Fibroblast of lung (primary cell): ENCODE results near the gene PXN. TPM values are rescaled to one million over a fixed set of nuclear protein-coding genes. Genes with fewer than 3 reads are reported as not detected.

Experiments used
- DNase-seq, 2 donors: peaks; one replicate each; pipeline versions ENCODE4 v3.0.0 to v3.0.0-alpha.2; 2010; ENCODE audit warnings: low read depth in 2 of 2
- H2AFZ ChIP-seq: 2 replicates; pipeline ENCODE4 v1.5.1; 2012; ENCODE audit warnings: low read length, control low read depth, inconsistent platforms
- H3K27ac ChIP-seq: 2 replicates; pipeline ENCODE4 v1.5.1; 2011; ENCODE audit warnings: low read length, control low read depth; ENCODE audit not compliant: insufficient read depth
- H3K27me3 ChIP-seq: 2 replicates; pipeline ENCODE4 v1.5.1; 2011; ENCODE audit warnings: mild to moderate bottlenecking, low read length; ENCODE audit not compliant: control insufficient read depth, insufficient read depth
- H3K36me3 ChIP-seq: 2 replicates; pipeline ENCODE4 v1.5.1; 2011; ENCODE audit warnings: low read length; ENCODE audit not compliant: control insufficient read depth, insufficient read depth
- H3K4me1 ChIP-seq: 2 replicates; pipeline ENCODE4 v1.5.1; 2011; ENCODE audit warnings: low read length; ENCODE audit not compliant: control insufficient read depth, insufficient read depth; ENCODE audit errors: extremely low read depth
- H3K4me2 ChIP-seq: 2 replicates; pipeline ENCODE4 v1.5.1; 2011; ENCODE audit warnings: low read length, control low read depth; ENCODE audit not compliant: insufficient read depth; ENCODE audit errors: extremely low read depth
- H3K4me3 ChIP-seq, 4 experiments: fragments of 200-600 bp in 1 of 4; sonication (generic) in 1 of 4; replicated peaks in 1 of 4; 2 replicates each; pipeline ENCODE4 v1.5.1; 2011 to 2016; ENCODE audit warnings: low read length in 4 of 4, low read depth in 3 of 4, mild to moderate bottlenecking in 3 of 4, control low read depth in 2 of 4, inconsistent platforms in 1 of 4, mixed read lengths in 1 of 4; ENCODE audit not compliant: insufficient read depth in 1 of 4; ENCODE audit errors: control extremely low read depth in 1 of 4
- H3K79me2 ChIP-seq: 2 replicates; pipeline ENCODE4 v1.5.1; 2012; ENCODE audit warnings: mild to moderate bottlenecking, low read length, inconsistent platforms; ENCODE audit not compliant: control insufficient read depth, insufficient read depth
- H3K9ac ChIP-seq: 2 replicates; pipeline ENCODE4 v1.5.1; 2011; ENCODE audit warnings: mild to moderate bottlenecking, low read length, control low read depth; ENCODE audit not compliant: insufficient read depth
- H3K9me3 ChIP-seq: 2 replicates; pipeline ENCODE4 v1.5.1; 2012; ENCODE audit warnings: low read depth, low read length; ENCODE audit not compliant: control insufficient read depth, insufficient read depth
- H4K20me1 ChIP-seq: 2 replicates; pipeline ENCODE4 v1.5.1; 2011; ENCODE audit warnings: low read length; ENCODE audit not compliant: control insufficient read depth, insufficient read depth; ENCODE audit errors: extremely low read depth
- EZH2 ChIP-seq: IDR thresholded peaks from 2 replicates; pipeline ENCODE4 v1.5.1; 2012; ENCODE audit warnings: low read length, control low read depth, mild to moderate bottlenecking; ENCODE audit errors: missing control alignments
- polyA plus RNA-seq, 2 donors: library from polyadenylated mRNA; depleted of rRNA in 1 of 2; stranded (reverse) in 1 of 2; unstranded in 1 of 2; fragments of >200 nt; gene quantifications; 2 replicates each; pipeline ENCODE4 v1.2.1, GENCODE V29; 2011 to 2012; ENCODE audit warnings: missing spikeins in 1 of 2
- total RNA-seq: library from RNA; depleted of rRNA; stranded (reverse); fragments of >200 nt; gene quantifications from 2 replicates; pipeline ENCODE4 v1.2.1, GENCODE V29; 2014
- TF ChIP-seq, protein P1 (sequence below), 2 donors: IDR thresholded peaks in 1 of 2; conservative IDR thresholded peaks in 1 of 2; 1 replicate in 1 of 2; 2 replicates in 1 of 2; pipeline ENCODE4 v1.5.1; 2011 to 2012; ENCODE audit warnings: low read length in 2 of 2, control low read depth in 1 of 2, inconsistent platforms in 1 of 2, low read depth in 1 of 2, mild to moderate bottlenecking in 1 of 2

The PXN gene
- total and polyA plus RNA-seq, 2 donors (not counting 1 experiment from before 2014, with no cell fraction given) = 21.5 to 31.4 TPM

DNA sequence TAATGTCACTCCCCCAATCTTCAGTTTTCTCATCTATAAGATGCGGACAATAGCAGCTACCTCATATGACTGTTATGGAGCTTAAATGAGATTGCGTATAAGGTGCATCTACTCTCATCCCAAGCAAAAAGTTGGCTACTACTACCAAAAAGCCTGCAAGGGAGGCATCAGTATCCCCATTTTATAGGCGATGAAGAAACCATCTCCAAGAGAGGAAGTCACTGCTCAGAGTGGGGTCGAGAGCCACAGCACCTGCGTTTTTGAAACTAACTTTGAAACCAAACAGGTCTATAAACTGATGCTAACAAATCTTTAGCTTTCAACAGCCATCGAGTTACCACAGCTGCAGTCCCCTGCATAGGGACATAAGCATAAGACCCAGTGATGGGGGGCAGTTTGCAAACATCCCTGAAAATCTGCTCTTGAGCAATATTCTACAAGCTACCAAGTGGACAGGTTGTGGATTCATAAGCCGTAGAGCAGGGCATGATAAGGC is 74.5 kb downstream of the PXN start:
- Histone ChIP-seq H3K9me3 (no peaks in the 10 kb centered on the region), H3K27me3 (no peaks in the 10 kb centered on the region), H3K4me1 (peaks cover 7% of the 10 kb centered on the region), H3K4me3 (no peak overlapping the region), H4K20me1 (no peaks in the 10 kb centered on the region), H3K27ac (no peak overlapping the region), H3K36me3 (peaks cover 3% of the 10 kb centered on the region), H3K4me2 (no peak overlapping the region), H3K9ac (no peak overlapping the region), H2AFZ (no peak overlapping the region), H3K79me2 (peaks cover 51% of the 10 kb centered on the region)
- TF ChIP-seq EZH2 = no peak
- TF ChIP-seq, protein P1, sequence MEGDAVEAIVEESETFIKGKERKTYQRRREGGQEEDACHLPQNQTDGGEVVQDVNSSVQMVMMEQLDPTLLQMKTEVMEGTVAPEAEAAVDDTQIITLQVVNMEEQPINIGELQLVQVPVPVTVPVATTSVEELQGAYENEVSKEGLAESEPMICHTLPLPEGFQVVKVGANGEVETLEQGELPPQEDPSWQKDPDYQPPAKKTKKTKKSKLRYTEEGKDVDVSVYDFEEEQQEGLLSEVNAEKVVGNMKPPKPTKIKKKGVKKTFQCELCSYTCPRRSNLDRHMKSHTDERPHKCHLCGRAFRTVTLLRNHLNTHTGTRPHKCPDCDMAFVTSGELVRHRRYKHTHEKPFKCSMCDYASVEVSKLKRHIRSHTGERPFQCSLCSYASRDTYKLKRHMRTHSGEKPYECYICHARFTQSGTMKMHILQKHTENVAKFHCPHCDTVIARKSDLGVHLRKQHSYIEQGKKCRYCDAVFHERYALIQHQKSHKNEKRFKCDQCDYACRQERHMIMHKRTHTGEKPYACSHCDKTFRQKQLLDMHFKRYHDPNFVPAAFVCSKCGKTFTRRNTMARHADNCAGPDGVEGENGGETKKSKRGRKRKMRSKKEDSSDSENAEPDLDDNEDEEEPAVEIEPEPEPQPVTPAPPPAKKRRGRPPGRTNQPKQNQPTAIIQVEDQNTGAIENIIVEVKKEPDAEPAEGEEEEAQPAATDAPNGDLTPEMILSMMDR (conservative IDR thresholded peaks at IDR 0.05 in 1 of 2, IDR thresholded peaks at IDR 0.05 in 1 of 2; ENCODE audit: low read depth in 1 of 2, low read length in 2 of 2) = no peak
- DNase-seq = no peak

DNA sequence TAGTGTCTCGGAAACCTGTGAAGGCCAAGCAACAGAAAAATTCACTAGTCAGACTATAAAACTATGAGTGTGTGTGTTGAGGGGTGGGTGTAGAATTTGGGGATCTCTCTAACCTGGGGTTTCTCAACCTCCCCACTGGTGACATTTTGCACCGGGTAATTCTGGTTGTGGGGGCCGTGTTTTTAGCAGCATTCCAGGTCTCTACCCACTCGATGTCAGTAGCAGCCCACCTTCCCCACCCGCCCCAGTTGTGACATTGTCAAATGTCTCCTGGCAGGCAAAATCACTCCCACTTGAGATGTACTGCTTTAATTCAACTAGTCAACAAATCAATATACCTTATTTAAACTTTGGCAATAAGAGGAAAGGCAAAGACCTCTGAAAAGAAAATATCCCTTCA is 75.1 kb downstream of the PXN start:
- Histone ChIP-seq H3K27ac (no peak overlapping the region), H3K4me2 (no peak overlapping the region), H3K9ac (no peak overlapping the region), H3K36me3 (peaks cover 4% of the 10 kb centered on the region), H2AFZ (no peak overlapping the region), H3K4me1 (peaks cover 7% of the 10 kb centered on the region), H3K79me2 (peaks cover 51% of the 10 kb centered on the region), H3K27me3 (no peaks in the 10 kb centered on the region), H4K20me1 (no peaks in the 10 kb centered on the region), H3K9me3 (no peaks in the 10 kb centered on the region), H3K4me3 (no peak overlapping the region)
- TF ChIP-seq, protein P1 (conservative IDR thresholded peaks at IDR 0.05 in 1 of 2, IDR thresholded peaks at IDR 0.05 in 1 of 2; ENCODE audit: low read depth in 1 of 2, low read length in 2 of 2) = no peak
- TF ChIP-seq EZH2 = no peak
- DNase-seq = no peak

DNA sequence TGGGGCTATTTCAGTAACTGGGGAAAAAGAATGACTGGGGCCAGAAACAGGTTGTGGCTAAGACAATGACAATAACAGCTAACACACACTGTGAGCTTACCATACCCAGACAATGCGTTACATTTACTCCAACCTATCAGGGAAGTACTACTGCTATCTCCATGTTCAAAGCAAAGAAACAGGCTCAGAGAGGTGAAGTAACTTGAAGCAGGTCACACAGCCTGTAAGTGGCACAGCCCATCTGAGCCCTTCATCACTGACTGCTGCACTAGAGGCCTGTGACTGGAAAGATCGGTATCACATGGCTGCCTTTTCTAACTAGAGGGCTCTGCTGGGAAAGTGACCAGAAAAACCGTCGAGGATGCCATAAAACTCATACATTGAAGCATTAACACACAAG is 78.9 kb downstream of the PXN start:
- no peak overlapping the region for H3K27ac ChIP-seq
- H2AFZ ChIP-seq = no peak overlapping the region
- H4K20me1 ChIP-seq = no peaks in the 10 kb centered on the region
- H3K9ac ChIP-seq = no peak overlapping the region
- H3K4me2 ChIP-seq = no peak overlapping the region
- no peak for TF ChIP-seq EZH2
- TF ChIP-seq, protein P1 (conservative IDR thresholded peaks at IDR 0.05 in 1 of 2, IDR thresholded peaks at IDR 0.05 in 1 of 2; ENCODE audit: low read depth in 1 of 2, low read length in 2 of 2) = no peak
- DNase-seq = no peak
- H3K4me1 ChIP-seq = peaks cover 5% of the 10 kb centered on the region
- H3K79me2 ChIP-seq = peaks cover 21% of the 10 kb centered on the region
- no peaks in the 10 kb centered on the region for H3K27me3 ChIP-seq
- H3K4me3 ChIP-seq = no peak overlapping the region
- no peaks in the 10 kb centered on the region for H3K9me3 ChIP-seq
- peaks cover 24% of the 10 kb centered on the region for H3K36me3 ChIP-seq
